H1 (cell line): ENCODE results near the gene RNF130. TPM values are rescaled to one million over a fixed set of nuclear protein-coding genes. Genes with fewer than 3 reads are reported as not detected.
A peak's percentile ranks its signal among the peaks of the same experiment; 100 is the strongest.

ENCODE experiments used
- BCL11A ChIP-seq, 2 experiments: IDR thresholded peaks; one replicate each; pipeline ENCODE4 v1.6.1; 2011; ENCODE audit warnings: low read depth in 2 of 2, low read length in 2 of 2, mild to moderate bottlenecking in 2 of 2
- CBX8 ChIP-seq: fragments of 300-800, 300-1000 bp; sonication (generic); IDR thresholded peaks from 2 replicates; pipeline ENCODE4 v1.7.1; 2016; ENCODE audit warnings: low read depth, low read length, borderline replicate concordance
- CHD2 ChIP-seq: IDR thresholded peaks from 2 replicates; pipeline ENCODE4 v1.6.1; 2012; ENCODE audit warnings: low read length, improper control_type of control experiment
- CREB1 ChIP-seq: IDR thresholded peaks from 2 replicates; pipeline ENCODE4 v1.6.1; 2012; ENCODE audit warnings: inconsistent platforms
- GTF2F1 ChIP-seq: IDR thresholded peaks from 2 replicates; pipeline ENCODE4 v1.6.1; 2012; ENCODE audit warnings: low read depth, low read length, improper control_type of control experiment, borderline replicate concordance
- POU5F1 ChIP-seq: IDR thresholded peaks from 2 replicates; pipeline ENCODE4 v1.6.1; 2011; ENCODE audit warnings: low read depth, mild to moderate bottlenecking, low read length, moderate library complexity
- SIX5 ChIP-seq: IDR thresholded peaks from 2 replicates; pipeline ENCODE4 v1.6.1; 2011; ENCODE audit warnings: mild to moderate bottlenecking, low read depth, low read length
- SP2 ChIP-seq: IDR thresholded peaks from 2 replicates; pipeline ENCODE4 v1.6.1; 2012; ENCODE audit warnings: mild to moderate bottlenecking, low read length, inconsistent platforms
- TBP ChIP-seq: IDR thresholded peaks from 2 replicates; pipeline ENCODE4 v1.6.1; 2011; ENCODE audit warnings: low read depth, low read length, improper control_type of control experiment
- TCF12 ChIP-seq: IDR thresholded peaks from 2 replicates; pipeline ENCODE4 v1.6.1; 2011; ENCODE audit warnings: low read depth, mild to moderate bottlenecking, low read length
- ZNF274 ChIP-seq: IDR thresholded peaks from 2 replicates; pipeline ENCODE4 v1.7.0; 2012; ENCODE audit warnings: low read length, borderline replicate concordance; ENCODE audit errors: extremely low read depth
- polyA plus RNA-seq, 7 experiments: library from polyadenylated mRNA; depleted of rRNA in 3 of 7; stranded (reverse) in 5 of 7; unstranded in 2 of 7; fragments of >200 nt in 5 of 7; fragments of 200-250 nt in 2 of 7; gene quantifications; 1 replicate in 5 of 7; 2 replicates in 1 of 7; 4 replicates in 1 of 7; pipeline versions ENCODE4 v1.2.1 to v1.2.3, GENCODE V29; 2011 to 2013; ENCODE audit warnings: missing spikeins in 2 of 7, mixed read lengths in 2 of 7
- total RNA-seq: library from RNA; stranded (reverse); fragmentation: NEBNext Ultra II Directional; extraction: Animal tissue kit (Norgen Biotek cat#: 25700); gene quantifications from 2 replicates; pipeline ENCODE4 v1.2.1, GENCODE V29; 2021
- TF ChIP-seq, protein P1 (sequence below): IDR thresholded peaks from 2 replicates; pipeline ENCODE4 v1.6.1; 2012; ENCODE audit warnings: inconsistent platforms
- TF ChIP-seq, protein P2 (sequence below): IDR thresholded peaks from 2 replicates; pipeline ENCODE4 v1.6.1; 2012; ENCODE audit warnings: inconsistent platforms
- TF ChIP-seq, protein P3 (sequence below), 3 experiments: IDR thresholded peaks; 1 replicate in 2 of 3; 2 replicates in 1 of 3; pipeline versions ENCODE4 v1.5.1 to v1.6.1; 2011; ENCODE audit warnings: low read length in 3 of 3, mild to moderate bottlenecking in 3 of 3, inconsistent platforms in 2 of 3, low read depth in 1 of 3, moderate library complexity in 1 of 3; ENCODE audit not compliant: insufficient read depth in 1 of 3; ENCODE audit errors: control extremely low read depth in 1 of 3

Gene RNF130
- total and polyA plus RNA-seq, 2 of the 8 experiments (the other 6 are each of a cell fraction or from before 2014, with no cell fraction given), result 65.1 to 70.0 TPM

DNA sequence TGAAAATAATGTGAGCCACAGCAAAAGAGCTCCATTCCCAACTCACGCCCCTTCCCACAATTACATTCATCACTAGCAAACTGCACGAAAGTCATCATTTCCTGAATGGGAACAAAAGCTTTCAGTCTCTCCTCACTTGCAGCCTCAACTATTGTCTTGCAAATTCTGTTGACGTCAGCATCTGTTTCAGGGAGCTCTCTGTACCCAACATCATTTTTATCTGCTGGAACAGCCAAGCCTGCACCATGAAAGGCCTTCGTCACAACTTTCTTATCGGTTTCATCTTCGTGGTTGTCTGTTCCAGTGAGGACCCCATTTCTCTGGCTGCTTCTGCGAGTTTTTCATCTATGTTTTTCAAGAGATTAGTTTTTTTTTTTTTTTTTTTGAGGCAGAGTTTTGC, 14.3 kb upstream of the RNF130 start (continued):
- TF ChIP-seq GTF2F1, result no peak
- TF ChIP-seq SP2, result no peak
- TF ChIP-seq, protein P1, sequence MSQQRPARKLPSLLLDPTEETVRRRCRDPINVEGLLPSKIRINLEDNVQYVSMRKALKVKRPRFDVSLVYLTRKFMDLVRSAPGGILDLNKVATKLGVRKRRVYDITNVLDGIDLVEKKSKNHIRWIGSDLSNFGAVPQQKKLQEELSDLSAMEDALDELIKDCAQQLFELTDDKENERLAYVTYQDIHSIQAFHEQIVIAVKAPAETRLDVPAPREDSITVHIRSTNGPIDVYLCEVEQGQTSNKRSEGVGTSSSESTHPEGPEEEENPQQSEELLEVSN, result no peak
- TF ChIP-seq CHD2, result no peak
- no peak for TF ChIP-seq CBX8
- TF ChIP-seq, protein P2, sequence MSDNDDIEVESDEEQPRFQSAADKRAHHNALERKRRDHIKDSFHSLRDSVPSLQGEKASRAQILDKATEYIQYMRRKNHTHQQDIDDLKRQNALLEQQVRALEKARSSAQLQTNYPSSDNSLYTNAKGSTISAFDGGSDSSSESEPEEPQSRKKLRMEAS, result no peak; the same call in 1 of the 2 replicates
- peak; percentile 45; the same call in 1 of the 2 replicates for TF ChIP-seq POU5F1
- TF ChIP-seq TCF12, result no peak
- TF ChIP-seq BCL11A (IDR thresholded peaks at IDR 0.05; ENCODE audit: low read depth in 2 of 2, low read length in 2 of 2), result no peak
- TF ChIP-seq ZNF274, result no peak
- no peak for TF ChIP-seq SIX5
- peak; percentile 85 for TF ChIP-seq CREB1
- TF ChIP-seq TBP, result no peak
- TF ChIP-seq, protein P3, sequence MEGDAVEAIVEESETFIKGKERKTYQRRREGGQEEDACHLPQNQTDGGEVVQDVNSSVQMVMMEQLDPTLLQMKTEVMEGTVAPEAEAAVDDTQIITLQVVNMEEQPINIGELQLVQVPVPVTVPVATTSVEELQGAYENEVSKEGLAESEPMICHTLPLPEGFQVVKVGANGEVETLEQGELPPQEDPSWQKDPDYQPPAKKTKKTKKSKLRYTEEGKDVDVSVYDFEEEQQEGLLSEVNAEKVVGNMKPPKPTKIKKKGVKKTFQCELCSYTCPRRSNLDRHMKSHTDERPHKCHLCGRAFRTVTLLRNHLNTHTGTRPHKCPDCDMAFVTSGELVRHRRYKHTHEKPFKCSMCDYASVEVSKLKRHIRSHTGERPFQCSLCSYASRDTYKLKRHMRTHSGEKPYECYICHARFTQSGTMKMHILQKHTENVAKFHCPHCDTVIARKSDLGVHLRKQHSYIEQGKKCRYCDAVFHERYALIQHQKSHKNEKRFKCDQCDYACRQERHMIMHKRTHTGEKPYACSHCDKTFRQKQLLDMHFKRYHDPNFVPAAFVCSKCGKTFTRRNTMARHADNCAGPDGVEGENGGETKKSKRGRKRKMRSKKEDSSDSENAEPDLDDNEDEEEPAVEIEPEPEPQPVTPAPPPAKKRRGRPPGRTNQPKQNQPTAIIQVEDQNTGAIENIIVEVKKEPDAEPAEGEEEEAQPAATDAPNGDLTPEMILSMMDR (IDR thresholded peaks at IDR 0.05; ENCODE audit: control extremely low read depth in 1 of 3, insufficient read depth in 1 of 3, low read depth in 1 of 3, low read length in 3 of 3), result no peak
